Osteocyte (in vitro differentiated cells): ENCODE results near the gene CLEC2L. TPM values are rescaled to one million over a fixed set of nuclear protein-coding genes. Genes with fewer than 3 reads are reported as not detected.

Experiments used
- DNase-seq: peaks from one replicate; pipeline ENCODE4 v3.0.0; 2021; ENCODE audit warnings: mixed read lengths; ENCODE audit not compliant: unreplicated experiment; ENCODE audit errors: extremely low spot score
- H3K27ac Mint-ChIP-seq: one replicate; pipeline ENCODE4 v1.8.0; 2021; ENCODE audit warnings: mild to moderate bottlenecking, mixed read lengths; ENCODE audit not compliant: unreplicated experiment
- H3K27me3 Mint-ChIP-seq: one replicate; pipeline ENCODE4 v1.8.0; 2021; ENCODE audit warnings: mixed read lengths; ENCODE audit not compliant: unreplicated experiment
- H3K36me3 Mint-ChIP-seq: one replicate; pipeline ENCODE4 v1.8.0; 2021; ENCODE audit warnings: mixed read lengths; ENCODE audit not compliant: unreplicated experiment
- H3K4me1 Mint-ChIP-seq: one replicate; pipeline ENCODE4 v1.8.0; 2021; ENCODE audit warnings: mixed read lengths; ENCODE audit not compliant: unreplicated experiment
- H3K4me3 Mint-ChIP-seq: one replicate; pipeline ENCODE4 v1.8.0; 2021; ENCODE audit warnings: mild to moderate bottlenecking, moderate library complexity, mixed read lengths; ENCODE audit not compliant: unreplicated experiment
- H3K9me3 Mint-ChIP-seq: one replicate; pipeline ENCODE4 v1.8.0; 2021; ENCODE audit warnings: mixed read lengths; ENCODE audit not compliant: unreplicated experiment
- CTCF ChIP-seq: fragments of 200-600 bp; sonication (generic); IDR thresholded peaks from 2 replicates; pipeline ENCODE4 v1.5.0; 2021; ENCODE audit warnings: antibody characterized with exemption, mild to moderate bottlenecking, moderate library complexity
- total RNA-seq: library from RNA; stranded (reverse); gene quantifications from 2 replicates; pipeline ENCODE4 v1.2.1, GENCODE V29; 2021

CLEC2L gene
- total RNA-seq, 1 donor from 2014 or later: not detected

- H3K4me3 Mint-ChIP-seq: peak overlapping the region; percentile 30
- DNase-seq: no peak
- H3K9me3 Mint-ChIP-seq: no peaks in the 10 kb centered on the region
- H3K4me1 Mint-ChIP-seq: peaks cover 6% of the 10 kb centered on the region
- H3K36me3 Mint-ChIP-seq: no peaks in the 10 kb centered on the region
- no peak for TF ChIP-seq CTCF
- no peak overlapping the region for H3K27ac Mint-ChIP-seq
- peaks cover 47% of the 10 kb centered on the region for H3K27me3 Mint-ChIP-seq
Measured at GRCh38 chr7:139482122-139482521, 41.4 kb upstream of the CLEC2L start.

- no peak for DNase-seq
- Mint-ChIP-seq H3K27ac (no peak overlapping the region), H3K4me1 (peaks cover 6% of the 10 kb centered on the region), H3K4me3 (peak overlapping the region; percentile 62), H3K9me3 (no peaks in the 10 kb centered on the region), H3K27me3 (peaks cover 46% of the 10 kb centered on the region), H3K36me3 (no peaks in the 10 kb centered on the region)
- TF ChIP-seq CTCF: no peak
Measured at GRCh38 chr7:139482662-139483466, 40.6 kb upstream of the CLEC2L start.

- H3K27me3 Mint-ChIP-seq: peaks cover 36% of the 10 kb centered on the region
- no peak for TF ChIP-seq CTCF
Measured at GRCh38 chr7:139487366-139488080, 36.0 kb upstream of the CLEC2L start.

GRCh38 chr7:139488810-139489209, 34.7 kb upstream of the CLEC2L start:
- DNase-seq: no peak
- Mint-ChIP-seq H3K27me3 (peaks cover 34% of the 10 kb centered on the region), H3K4me3 (no peak overlapping the region), H3K36me3 (no peaks in the 10 kb centered on the region), H3K9me3 (no peaks in the 10 kb centered on the region), H3K27ac (no peak overlapping the region), H3K4me1 (peaks cover 7% of the 10 kb centered on the region)
- no peak for TF ChIP-seq CTCF

More at GRCh38 chr7:139487366-139488080, 36.0 kb upstream of the CLEC2L start:
- DNase-seq: no peak
- H3K4me3 Mint-ChIP-seq: no peak overlapping the region
- peaks cover 8% of the 10 kb centered on the region for H3K4me1 Mint-ChIP-seq
- H3K36me3 Mint-ChIP-seq: no peaks in the 10 kb centered on the region
- no peak overlapping the region for H3K27ac Mint-ChIP-seq
- H3K9me3 Mint-ChIP-seq: no peaks in the 10 kb centered on the region

- Mint-ChIP-seq H3K4me3 (no peak overlapping the region), H3K36me3 (no peaks in the 10 kb centered on the region), H3K27me3 (peaks cover 30% of the 10 kb centered on the region), H3K9me3 (no peaks in the 10 kb centered on the region), H3K27ac (no peak overlapping the region), H3K4me1 (peaks cover 9% of the 10 kb centered on the region)
- TF ChIP-seq CTCF: no peak
- DNase-seq: no peak
Measured at GRCh38 chr7:139490130-139490529, 33.4 kb upstream of the CLEC2L start.
